OCI-LY1 (cell line): ENCODE data around the gene PLPP4.

Experiments
- CTCF ChIP-seq: fragments of 200-600 bp; sonication (generic), shearing (Covaris generic); IDR thresholded peaks from 2 replicates; pipeline ENCODE4 v1.5.1; 2017; ENCODE audit warnings: mild to moderate bottlenecking, antibody characterized with exemption, low read length, moderate library complexity, mixed read lengths
- EZH2 ChIP-seq: fragments of 200-600 bp; sonication (generic), shearing (Covaris generic); IDR thresholded peaks from 2 replicates; pipeline ENCODE4 v1.8.0; 2017; ENCODE audit warnings: borderline replicate concordance, mixed run types, mild to moderate bottlenecking, antibody characterized with exemption, low read length, moderate library complexity, mixed read lengths

- TF ChIP-seq CTCF (no peak), EZH2 (no peak)
Observed at GRCh38 chr10:120426306-120426705, 30.7 kb upstream of the PLPP4 start.
